PFSK-1 (cell line): ENCODE data around the gene PHF24.

Experiments
- FOXP2 ChIP-seq: optimal IDR thresholded peaks from 2 replicates; pipeline ENCODE3; 2011; ENCODE audit warnings: borderline replicate concordance, control low read depth, inconsistent platforms; ENCODE audit not compliant: insufficient read depth; ENCODE audit errors: extremely low read length, extremely low read depth
- POLR2AphosphoS5 ChIP-seq: IDR thresholded peaks from 2 replicates; pipeline ENCODE4 v1.6.1; 2012; ENCODE audit warnings: low read depth, mild to moderate bottlenecking, control low read depth, low read length, moderate library complexity
- SIN3A ChIP-seq: IDR thresholded peaks from 2 replicates; pipeline ENCODE4 v1.6.1; 2012; ENCODE audit warnings: mild to moderate bottlenecking, low read length, moderate library complexity, borderline replicate concordance; ENCODE audit not compliant: insufficient read depth
- TAF1 ChIP-seq: IDR thresholded peaks from 2 replicates; pipeline ENCODE4 v1.6.1; 2012; ENCODE audit warnings: low read length, control low read depth, borderline replicate concordance; ENCODE audit not compliant: insufficient read depth

GRCh38 chr9:34996181-34996904 is 38.3 kb downstream of the PHF24 start:
- TF ChIP-seq SIN3A: no peak
- TF ChIP-seq POLR2AphosphoS5: no peak
- TF ChIP-seq FOXP2: no peak
- no peak for TF ChIP-seq TAF1
